Head of caudate nucleus (tissue), 42 donors: ENCODE data around the gene QSER1.
"Not testable (repeated sequence)": the region's sequence is repeated elsewhere in the genome, so short reads cannot be mapped to it uniquely, and the experiment has no call there.

Experiments
- DNase-seq, 42 donors: peaks; one replicate each; pipeline versions ENCODE4 v3.0.0 to v3.0.0-alpha.2; 2020 to 2021; ENCODE audit warnings: mixed read lengths in 7 of 42
- intact Hi-C: fragments of 100-400 bp; cut with DNase I; formaldehyde crosslinking; loops from one replicate; pipeline ENCODE4 v1.15.0; 2022

Gene QSER1

DNA sequence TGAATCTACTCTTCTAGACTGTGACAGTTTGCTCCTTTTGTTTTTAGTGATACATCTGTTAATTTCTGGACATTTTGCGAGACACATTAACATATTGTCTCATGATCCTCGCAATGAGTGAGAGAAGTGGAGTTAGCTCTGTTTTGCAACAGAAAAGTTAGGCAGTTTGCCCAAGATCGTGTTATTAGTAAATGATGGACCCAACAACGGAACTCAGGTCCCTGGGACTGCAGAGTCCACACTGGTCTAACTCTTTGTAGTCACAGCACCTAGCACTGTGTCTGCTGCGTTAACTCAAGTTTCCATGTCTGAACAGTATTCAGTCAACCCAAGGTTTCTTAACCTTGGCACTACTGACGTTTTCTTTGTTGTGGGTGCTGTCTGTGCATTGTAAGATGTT is 126.2 kb downstream of the QSER1 start:
- intact Hi-C loops: no loop called here
- no peak for DNase-seq

DNA sequence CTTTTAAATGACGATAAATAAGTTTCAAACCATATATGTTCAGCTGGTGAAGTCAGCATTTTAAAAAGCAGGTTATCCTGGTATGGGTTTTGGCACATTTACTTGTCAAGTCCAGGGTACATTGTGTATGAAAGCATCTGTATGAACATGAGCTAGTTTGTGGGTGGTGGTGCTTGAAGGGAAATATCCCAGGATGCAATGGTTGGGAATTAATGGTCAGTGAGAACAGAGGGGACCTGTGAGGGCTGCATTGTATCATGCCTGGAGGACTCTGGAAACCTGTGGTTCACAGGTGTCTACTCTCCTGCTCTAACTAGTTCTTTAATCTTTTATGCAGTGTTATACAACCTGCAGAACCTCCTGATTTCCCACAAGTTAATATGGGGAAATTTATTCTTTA is 128.9 kb downstream of the QSER1 start:
- no peak for DNase-seq
- intact Hi-C loops: no loop called here

DNA sequence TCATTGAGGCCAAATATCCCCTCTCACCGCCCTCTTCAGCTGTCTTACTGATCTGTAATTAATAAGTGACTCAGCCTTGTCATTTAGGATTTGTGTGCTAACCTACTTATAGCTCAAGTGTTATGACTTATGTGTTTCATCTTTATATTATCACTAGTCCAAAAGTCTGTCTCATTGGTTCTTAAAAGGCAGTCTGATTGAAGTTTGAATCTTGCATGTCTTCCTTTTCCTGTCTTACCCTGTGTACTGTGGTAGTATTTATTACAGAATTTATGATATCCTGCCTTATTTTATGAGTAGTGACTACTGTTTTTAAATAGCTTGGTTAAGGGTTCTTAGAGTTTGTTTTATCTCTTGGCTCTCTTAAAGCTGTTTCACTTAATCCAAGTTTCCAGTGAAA is 129.3 kb downstream of the QSER1 start:
- DNase-seq: no peak
- intact Hi-C loops: no loop called here

DNA sequence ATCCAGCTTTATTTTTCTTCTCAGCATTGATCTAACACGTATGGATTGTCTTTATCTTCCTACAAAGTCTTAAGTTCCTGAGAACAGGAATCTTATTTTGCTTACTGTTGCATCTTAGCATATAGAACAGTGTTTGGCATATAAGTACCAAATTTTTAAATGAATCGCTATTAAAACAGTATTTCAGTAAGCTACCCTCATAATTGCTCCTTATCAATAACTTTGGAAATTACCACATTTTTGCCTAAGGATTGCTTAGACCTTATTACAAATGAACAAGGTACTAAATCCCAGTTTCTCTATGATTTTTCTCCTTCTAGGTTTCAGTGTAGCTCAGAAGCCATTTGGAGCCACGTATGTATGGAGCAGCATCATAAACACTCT is 132.7 kb downstream of the QSER1 start:
- DNase-seq: no peak
- intact Hi-C loops: no loop called here

DNA sequence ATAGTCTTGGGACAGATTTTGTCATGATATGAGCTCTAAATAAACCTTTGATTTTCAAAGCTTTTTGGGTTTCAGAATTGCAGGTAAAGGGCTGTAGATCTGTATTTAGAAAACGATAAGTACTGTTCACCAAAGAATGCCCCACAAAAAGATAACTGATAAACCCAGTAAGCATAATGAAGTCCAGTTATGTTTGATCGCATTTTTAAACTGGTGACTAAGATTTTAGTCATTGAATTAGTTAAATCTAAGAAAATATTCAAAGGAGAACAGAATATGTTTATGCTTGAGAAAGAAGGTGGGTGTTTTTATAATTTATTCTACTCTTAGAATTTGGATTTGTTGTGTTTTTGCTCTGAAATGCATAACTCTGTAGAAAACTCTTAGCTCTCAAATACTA is 134.6 kb downstream of the QSER1 start:
- DNase-seq: no peak

DNA sequence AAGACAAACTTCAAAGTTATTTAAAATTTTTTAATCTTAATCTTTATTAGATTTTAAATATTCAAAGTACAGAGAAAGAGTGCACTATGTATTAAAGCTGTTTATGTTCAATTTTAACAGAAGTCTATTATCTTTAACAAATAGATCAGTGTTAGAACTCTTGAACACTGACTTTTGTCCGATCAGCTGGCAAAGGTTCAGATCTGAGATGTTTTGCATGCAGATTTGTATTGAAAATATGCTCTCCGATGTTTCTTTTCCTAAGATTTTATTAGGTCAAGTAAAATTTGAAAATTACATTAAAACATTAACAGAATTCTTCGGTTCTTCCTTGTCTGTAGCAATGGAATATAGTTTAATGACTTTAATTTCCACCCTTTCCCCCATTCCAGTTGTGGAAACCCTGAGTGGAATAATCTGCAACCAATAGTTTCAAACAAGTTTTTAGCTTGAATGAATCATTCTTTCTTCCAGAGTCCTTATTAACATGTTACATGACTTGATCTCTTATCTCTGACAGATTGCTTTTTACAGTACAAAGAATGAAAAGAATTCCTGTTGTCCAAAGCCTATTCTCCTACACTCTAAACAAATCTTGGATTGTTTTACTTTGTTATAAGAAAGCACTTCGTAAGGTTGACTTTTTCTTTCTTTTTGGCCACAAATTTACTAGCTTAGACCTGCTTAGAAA is 135.4 kb downstream of the QSER1 start:
- DNase-seq: peak in 6 of 42 donors; percentile 19 to 58 (median 36)
- intact Hi-C loops: no loop called here

More for the DNA sequence above, 134.6 kb downstream of the QSER1 start:
- intact Hi-C loops: no loop called here

GRCh38 chr11:33028537-33028914 is 135.9 kb downstream of the QSER1 start:
- intact Hi-C loops: no loop called here
- no peak for DNase-seq

DNA sequence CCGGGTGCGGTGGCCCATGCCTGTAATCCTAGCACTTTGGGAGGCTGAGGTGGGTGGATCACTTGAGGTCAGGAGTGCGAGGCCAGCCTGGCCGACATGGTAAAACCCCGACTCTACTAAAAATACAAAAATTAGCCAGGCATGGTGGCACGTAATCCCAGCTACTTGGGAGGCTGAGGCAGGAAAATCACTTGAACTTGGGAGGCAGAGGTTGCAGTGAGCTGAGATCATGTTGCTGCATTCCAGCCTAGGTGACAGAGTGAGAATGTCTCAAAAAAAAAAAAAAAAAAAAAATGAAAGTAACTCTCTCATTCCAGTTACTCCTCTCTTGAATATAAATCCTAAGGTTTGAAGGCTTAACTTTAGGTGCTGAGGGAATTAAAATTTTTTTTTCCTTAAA is 136.6 kb downstream of the QSER1 start:
- DNase-seq, intact Hi-C loops: not testable (repeated sequence)
